ENCODE data around the gene ITGB3.

- TF ChIP-seq CTCF (IDR thresholded peaks at IDR 0.05 in 8 of 11, conservative IDR thresholded peaks at IDR 0.05 in 3 of 11): no peak
- TF ChIP-seq POLR2A (IDR thresholded peaks at IDR 0.05): no peak
- TF ChIP-seq POLR2AphosphoS5 (IDR thresholded peaks at IDR 0.05): no peak
Measured at GRCh38 chr17:47297661-47298400, 44.2 kb downstream of the ITGB3 start.

Measured in spleen (tissue), 7 donors.